BE2C (cell line): Measurements from ENCODE around the gene PSMA8.
"Not testable (repeated sequence)": the region's sequence is repeated elsewhere in the genome, so short reads cannot be mapped to it uniquely, and the experiment has no call there.

Experiments
- DNase-seq: peaks from one replicate; pipeline ENCODE4 v3.0.0-alpha.2; 2020
- H3K27me3 ChIP-seq: fragments of 250-450 bp; sonication (Bioruptor Pico); 2 replicates; pipeline ENCODE4 v1.5.1; 2020; ENCODE audit warnings: mild to moderate bottlenecking
- H3K36me3 ChIP-seq: fragments of 250-450 bp; sonication (Bioruptor Pico); 2 replicates; pipeline ENCODE4 v1.5.1; 2020; ENCODE audit warnings: mild to moderate bottlenecking
- H3K4me1 ChIP-seq: fragments of 250-450 bp; sonication (Bioruptor Pico); 2 replicates; pipeline ENCODE4 v1.5.1; 2020
- H3K4me3 ChIP-seq: 2 replicates; pipeline ENCODE4 v1.5.1; 2011; ENCODE audit warnings: low read depth, low read length
- H3K9me3 ChIP-seq: fragments of 250-450 bp; sonication (Bioruptor Pico); 2 replicates; pipeline ENCODE4 v1.5.1; 2020
- TF ChIP-seq, protein P1 (sequence below): IDR thresholded peaks from 2 replicates; pipeline ENCODE4 v1.5.1; 2012; ENCODE audit warnings: mild to moderate bottlenecking, low read depth, low read length

The PSMA8 gene

DNA sequence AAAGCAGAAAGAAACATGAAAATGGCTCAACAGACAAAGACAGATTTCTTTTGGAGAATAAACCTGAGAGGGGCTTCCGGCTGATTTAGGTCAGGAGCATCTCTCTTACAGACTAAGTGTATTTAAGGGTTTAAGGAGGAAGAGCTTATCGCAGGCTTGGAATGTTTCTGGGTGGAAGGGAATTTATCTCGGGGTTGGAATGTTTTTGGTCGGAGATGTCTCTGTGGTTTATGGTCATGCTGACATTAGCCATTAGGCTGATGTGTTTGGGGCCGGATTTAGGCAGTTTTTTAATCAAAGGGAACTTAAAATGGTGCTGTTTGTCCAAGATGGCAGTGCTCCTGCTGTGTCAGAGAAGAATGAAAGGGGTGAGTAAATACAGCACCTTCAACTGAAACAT, 14.4 kb upstream of the PSMA8 start:
- Histone ChIP-seq H3K36me3 (no peaks in the 10 kb centered on the region), H3K9me3 (no peaks in the 10 kb centered on the region), H3K27me3 (no peaks in the 10 kb centered on the region), H3K4me3 (no peak overlapping the region), H3K4me1 (no peaks in the 10 kb centered on the region)
- DNase-seq, result no peak
- TF ChIP-seq, protein P1, sequence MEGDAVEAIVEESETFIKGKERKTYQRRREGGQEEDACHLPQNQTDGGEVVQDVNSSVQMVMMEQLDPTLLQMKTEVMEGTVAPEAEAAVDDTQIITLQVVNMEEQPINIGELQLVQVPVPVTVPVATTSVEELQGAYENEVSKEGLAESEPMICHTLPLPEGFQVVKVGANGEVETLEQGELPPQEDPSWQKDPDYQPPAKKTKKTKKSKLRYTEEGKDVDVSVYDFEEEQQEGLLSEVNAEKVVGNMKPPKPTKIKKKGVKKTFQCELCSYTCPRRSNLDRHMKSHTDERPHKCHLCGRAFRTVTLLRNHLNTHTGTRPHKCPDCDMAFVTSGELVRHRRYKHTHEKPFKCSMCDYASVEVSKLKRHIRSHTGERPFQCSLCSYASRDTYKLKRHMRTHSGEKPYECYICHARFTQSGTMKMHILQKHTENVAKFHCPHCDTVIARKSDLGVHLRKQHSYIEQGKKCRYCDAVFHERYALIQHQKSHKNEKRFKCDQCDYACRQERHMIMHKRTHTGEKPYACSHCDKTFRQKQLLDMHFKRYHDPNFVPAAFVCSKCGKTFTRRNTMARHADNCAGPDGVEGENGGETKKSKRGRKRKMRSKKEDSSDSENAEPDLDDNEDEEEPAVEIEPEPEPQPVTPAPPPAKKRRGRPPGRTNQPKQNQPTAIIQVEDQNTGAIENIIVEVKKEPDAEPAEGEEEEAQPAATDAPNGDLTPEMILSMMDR, result no peak

DNA sequence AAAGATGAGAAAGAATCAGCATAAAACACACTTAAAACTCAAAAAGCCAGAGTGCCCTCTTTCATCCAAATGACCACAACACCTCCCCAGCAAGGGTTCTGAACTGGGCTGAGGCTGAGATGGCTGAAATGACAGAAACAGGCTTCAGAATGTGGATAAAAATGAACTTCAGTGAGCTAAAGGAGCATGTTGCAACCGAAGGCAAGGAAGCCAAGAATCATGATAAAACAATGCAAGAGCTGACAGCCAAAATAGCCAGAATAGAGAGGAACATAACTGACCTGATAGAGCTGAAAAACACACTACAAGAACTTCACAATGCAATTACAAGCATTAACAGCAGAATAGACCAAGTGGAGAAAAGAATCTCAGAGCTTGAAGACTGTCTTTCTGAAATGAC, 12.2 kb upstream of the PSMA8 start:
- TF ChIP-seq, protein P1, result no peak
- Histone ChIP-seq H3K4me3 (no peak overlapping the region), H3K4me1 (no peaks in the 10 kb centered on the region), H3K9me3 (no peaks in the 10 kb centered on the region), H3K36me3 (no peaks in the 10 kb centered on the region), H3K27me3 (no peaks in the 10 kb centered on the region)
- DNase-seq, result no peak

DNA sequence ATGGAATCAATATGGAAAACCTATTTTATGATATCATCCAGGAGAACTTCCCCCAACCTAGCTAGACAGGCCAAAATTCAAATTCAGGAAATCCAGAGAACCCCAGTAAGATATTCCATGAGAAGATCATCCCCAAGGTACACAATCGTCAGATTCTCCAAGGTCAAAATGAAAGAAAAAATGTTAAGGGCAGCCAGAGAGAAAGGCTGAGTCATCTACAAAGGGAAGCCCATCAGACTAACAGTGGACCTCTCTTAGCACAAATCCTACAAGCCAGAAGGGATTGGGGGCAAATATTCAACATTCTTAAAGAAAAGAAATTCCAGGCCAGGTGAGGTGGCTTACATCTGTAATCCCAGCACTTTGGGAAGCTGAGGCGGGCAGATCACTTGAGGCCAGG, 11.7 kb upstream of the PSMA8 start:
- not testable (repeated sequence) for H3K27me3 ChIP-seq, H3K9me3 ChIP-seq, H3K4me3 ChIP-seq

DNA sequence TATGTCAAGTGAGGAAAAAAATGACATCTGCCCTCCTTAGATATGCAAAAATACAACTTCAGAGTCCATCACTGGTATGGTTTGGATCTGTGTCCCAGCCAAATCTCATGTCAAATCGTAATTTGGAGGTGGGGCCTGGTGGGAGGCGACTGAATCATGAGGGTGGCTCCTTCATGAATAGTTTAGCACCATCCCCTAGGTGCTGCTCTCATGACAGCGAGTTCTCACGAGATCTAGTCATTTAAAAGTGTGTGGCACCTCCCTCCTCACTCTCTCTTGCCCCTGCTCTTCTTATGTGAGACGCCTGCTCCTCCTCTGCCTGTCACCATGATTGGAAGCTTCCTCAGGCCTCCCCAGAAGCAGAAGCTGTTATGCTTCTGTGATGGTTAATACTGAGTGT, 5.9 kb upstream of the PSMA8 start:
- TF ChIP-seq, protein P1, result no peak
- H3K4me3 ChIP-seq, result no peak overlapping the region
- no peak for DNase-seq
- H3K36me3 ChIP-seq, result no peaks in the 10 kb centered on the region
- no peaks in the 10 kb centered on the region for H3K4me1 ChIP-seq
- no peaks in the 10 kb centered on the region for H3K27me3 ChIP-seq
- H3K9me3 ChIP-seq, result no peaks in the 10 kb centered on the region

More for the DNA sequence above, 11.7 kb upstream of the PSMA8 start:
- not testable (repeated sequence) for DNase-seq, H3K4me1 ChIP-seq, H3K36me3 ChIP-seq

DNA sequence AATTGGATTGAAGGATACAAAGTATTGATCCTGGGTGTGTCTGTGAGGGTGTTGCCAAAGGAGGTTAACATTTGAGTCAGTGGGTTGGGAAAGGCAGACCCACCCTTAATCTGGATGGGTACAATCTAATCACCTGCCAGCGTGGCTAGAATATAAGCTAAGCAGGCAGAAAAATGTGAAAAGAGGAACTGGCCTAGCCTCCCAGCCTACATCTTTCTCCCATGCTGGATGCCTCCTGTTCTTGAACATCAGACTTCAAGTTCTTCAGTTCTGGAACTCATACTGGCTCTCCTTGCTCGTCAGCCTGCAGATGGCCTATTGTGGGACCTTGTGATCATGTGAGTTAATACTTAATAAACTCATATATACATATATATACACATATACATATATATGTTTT, 5.5 kb upstream of the PSMA8 start:
- not testable (repeated sequence) for H3K4me1 ChIP-seq

DNA sequence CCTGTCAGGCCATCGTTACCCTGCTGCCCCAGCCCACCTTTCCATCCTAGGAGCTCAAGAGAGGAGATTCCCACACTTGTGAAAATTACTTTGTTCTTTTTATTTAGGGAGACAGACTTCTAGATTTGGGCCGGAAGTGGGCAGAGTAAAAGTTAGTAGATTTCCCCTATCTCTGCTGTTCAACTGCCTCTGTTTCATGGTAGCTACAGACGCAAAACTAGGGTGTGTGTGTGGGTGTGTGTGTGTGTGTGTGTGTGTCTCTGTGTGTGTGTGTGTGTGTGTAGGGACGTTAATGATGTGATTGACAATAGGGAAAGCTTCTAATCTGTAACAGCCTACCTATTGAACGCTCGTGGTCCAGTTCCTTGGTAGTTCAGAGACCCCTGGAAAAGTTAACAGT, 438 bp downstream of the PSMA8 start:
- Histone ChIP-seq H3K27me3 (no peaks in the 10 kb centered on the region), H3K36me3 (no peaks in the 10 kb centered on the region), H3K4me1 (no peaks in the 10 kb centered on the region), H3K9me3 (no peaks in the 10 kb centered on the region), H3K4me3 (no peak overlapping the region)
- no peak for DNase-seq
- TF ChIP-seq, protein P1, result no peak

More for the DNA sequence above, 5.5 kb upstream of the PSMA8 start:
- not testable (repeated sequence) for H3K9me3 ChIP-seq, H3K27me3 ChIP-seq, DNase-seq, H3K36me3 ChIP-seq, H3K4me3 ChIP-seq

DNA sequence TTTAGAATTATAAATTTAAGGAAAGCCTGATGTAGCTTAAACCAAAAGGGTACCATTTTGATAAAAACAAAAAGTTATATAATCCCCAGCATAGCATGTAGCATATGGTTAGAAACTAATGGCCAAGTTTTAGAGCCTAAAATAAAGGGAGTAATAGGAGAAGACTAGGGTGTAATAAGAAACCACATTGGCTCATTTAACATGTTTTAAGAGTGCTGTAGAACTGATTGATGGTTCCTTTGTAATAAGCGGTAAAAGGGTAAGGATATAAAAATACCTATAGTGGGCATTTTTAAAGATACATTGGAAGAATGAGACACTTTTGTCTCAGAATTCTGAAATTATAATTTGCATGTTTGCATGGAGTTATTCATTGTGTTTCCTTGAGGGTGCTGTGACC, 1.9 kb downstream of the PSMA8 start:
- Histone ChIP-seq H3K36me3 (no peaks in the 10 kb centered on the region), H3K4me1 (no peaks in the 10 kb centered on the region), H3K27me3 (no peaks in the 10 kb centered on the region), H3K4me3 (no peak overlapping the region), H3K9me3 (no peaks in the 10 kb centered on the region)
- TF ChIP-seq, protein P1, result no peak
- no peak for DNase-seq
